GM04503 (cell line): ENCODE measurements around the gene PRLR.
A peak's percentile ranks its signal among the peaks of the same experiment; 100 is the strongest.

Source experiments
- DNase-seq: peaks from one replicate; pipeline ENCODE4 v3.0.0-alpha.2; 2012; ENCODE audit warnings: low read depth

PRLR gene

DNA sequence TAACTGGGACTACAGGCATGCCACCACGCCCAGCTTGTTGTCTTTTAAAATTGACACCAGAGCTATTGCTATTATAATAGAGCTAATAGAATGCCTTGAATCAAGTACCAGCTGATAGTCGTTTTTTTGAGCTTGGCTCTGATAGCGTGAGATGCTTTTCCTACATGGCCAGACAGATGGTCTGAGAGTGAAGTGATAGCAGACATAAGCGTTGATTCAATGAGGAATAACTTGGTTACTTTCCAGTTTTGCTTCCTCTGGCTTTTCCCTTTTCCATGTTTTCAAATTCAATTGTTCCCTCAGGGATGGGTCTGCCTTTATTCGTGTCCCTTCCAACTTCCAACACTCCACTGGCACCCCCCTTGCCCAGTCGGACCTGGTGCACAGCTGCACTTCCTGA lies 197.9 kb downstream of the PRLR start:
- DNase-seq: no peak

DNA sequence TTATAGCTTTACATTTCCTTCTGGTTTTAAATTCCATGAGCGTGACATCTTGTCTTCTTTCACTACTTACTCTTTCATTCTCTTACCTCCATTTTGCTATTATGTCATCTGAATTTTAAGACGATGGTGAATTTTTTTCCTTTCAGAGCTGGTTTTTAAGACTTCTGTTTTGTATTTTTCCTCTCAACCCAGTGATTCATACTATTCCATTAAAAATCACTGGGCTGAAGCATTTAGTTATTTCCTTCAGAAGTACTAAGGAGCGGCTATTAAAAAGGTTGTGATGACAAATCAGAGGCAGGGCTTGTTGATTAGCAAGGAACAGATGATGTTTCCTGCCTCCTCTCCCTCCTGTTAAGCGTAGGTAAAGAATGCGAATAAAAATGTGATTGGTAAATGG lies 199.0 kb downstream of the PRLR start:
- DNase-seq: no peak

DNA sequence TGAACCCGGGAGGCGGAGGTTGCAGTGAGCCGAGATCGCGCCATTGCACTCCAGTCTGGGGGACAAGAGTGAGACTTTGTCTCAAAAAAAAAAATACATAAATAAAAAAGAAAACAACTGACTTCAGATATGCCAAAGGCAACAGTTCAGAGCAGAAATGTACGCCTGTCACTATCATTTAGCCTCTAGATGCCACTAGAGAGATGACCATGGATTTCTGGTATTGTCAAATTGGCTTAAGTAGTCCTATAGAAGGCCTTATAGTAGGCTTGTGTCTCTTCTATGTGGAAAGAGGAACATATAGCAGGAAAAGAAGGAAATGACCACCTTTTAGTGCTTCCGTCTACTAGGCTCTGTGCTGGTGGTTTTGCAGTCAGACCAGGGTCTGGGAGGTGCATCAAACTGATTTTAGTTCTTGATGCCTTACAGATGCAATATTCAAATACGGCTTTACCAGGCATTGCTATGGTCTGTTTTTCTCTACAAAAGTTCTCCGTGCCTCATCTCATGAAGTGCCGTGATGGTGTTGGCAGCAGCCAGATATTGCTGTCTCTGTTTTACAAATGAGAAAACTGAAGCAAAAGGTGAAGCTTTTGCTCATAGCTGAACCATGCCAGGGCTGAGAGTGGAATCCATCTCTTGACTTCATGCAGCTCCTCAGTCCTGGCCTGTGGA lies 199.7 kb downstream of the PRLR start:
- DNase-seq: no peak

DNA sequence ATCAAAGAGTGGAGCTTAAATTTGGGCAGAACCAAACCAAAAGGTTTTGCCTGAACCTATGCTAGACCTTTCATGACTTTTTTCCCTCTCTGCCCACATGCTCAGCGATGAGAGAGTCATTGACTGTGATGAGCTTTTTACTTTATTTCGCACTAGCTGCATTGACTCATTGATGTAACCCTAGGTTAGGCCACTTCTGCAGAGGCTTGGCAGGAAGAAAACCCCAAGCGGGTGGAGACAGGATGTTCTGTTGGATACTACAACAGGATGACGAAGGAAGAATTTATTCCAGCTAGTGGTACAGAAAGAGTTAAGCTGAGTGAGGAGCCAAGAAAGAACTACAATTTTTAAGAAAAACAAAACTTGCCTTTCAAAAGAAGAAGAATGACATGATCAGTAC lies 201.0 kb downstream of the PRLR start:
- DNase-seq: no peak

DNA sequence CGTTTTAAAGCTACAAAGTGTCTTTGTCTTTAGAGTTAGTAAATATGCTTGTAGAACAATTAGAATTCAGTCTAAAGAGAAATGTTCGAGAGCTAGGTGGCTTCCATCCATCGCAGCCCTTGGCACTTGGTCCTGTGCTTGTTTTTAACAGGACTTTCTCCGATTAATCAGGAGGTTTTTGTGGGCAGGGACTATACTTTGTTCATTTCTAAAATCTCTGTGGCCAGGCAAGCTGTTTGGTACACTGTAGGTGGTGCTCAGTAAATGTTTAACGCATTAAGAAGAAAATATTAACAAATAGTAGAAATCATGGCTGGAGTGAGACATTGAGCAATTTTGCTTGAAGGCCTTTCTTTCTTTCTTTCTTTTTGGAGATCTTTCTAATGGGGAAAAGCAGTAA lies 203.3 kb downstream of the PRLR start:
- DNase-seq: no peak

DNA sequence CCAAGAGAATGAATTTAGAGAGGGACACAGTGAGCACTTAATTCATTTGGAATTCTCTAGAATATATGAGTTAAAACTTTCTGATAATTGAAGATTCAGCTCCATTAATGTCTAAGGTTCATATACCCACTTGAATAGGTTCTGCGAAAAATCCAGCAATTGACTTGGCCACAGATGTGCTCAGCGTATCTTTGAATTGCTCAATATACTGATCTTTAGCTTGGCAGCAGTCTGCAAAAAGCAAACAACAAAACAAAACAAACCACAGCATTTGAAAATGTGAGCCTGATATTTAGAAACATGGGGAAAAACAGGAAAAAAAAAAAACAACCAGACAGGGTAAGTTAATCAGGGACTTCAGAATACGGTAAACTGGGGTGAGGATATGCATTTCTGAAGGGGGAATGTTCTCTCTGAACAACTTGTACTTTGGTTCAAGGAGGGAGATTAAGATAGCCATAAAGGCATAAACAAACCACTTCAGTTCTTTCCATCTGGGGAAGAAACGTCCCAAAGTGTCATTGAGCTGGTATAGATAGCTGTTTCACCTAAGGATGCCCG lies 203.9 kb downstream of the PRLR start:
- DNase-seq: no peak

DNA sequence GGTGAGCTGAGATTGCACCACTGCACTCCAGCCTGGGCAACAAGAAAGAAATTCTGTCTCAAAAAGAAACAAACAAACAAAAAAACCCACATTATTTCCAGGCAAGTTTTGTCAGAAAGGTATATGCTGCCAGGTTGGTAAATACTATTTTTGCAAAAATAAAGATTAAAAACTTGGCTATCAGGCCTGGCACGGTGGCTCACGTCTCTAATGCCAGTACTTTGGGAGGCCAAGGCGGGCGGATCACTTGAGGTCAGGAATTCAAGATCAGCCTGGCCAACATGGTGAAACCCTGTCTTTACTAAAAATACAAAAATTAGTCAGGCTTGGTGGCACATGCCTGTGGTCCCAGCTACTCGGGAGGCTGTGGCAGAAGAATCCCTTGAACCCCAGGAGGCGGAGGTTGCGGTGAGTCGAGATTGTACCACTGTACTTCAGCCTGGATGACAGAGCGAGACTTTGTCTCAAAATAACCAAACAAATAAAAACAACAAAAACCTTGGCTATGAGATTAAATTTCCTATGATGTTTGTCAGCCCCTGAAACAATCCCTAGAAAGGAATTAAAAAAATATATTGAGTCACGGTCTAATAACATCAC lies 205.3 kb downstream of the PRLR start:
- no peak for DNase-seq

DNA sequence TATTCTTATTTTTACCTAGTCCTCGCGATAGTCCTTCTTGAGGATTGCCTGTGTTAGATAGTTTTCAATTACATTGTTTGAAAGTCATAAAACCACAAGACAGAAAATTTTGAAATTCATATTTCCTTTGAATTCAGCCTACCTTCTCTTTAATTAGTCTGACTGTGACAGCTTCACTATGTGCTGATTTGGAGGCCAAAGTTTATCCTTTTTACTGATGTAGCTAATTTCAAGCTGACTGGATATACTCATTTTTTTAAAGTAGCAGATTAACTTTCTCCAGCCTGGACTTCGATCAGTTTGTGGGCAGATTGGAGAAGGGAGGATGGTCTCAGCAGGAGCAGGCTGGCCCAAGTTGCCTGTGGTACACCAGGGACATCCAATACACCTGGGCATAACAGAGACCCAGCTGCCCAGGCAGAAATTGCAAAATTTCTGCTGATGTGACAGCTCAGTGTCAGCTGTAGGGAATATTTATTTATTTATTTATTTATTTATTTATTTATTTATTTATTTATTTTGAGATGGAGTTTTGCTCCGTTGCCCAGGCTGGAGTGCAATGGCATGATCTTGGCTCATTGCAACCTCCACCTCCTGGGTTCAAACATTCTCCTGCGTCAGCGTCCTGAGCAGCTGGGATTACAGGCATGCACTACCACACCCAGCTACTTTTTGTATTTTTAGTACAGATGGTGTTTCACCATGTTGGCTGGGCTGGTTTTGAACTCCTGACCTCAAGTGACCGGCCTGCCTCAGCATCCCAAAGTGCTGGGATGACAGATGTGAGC lies 206.7 kb downstream of the PRLR start:
- no peak for DNase-seq

DNA sequence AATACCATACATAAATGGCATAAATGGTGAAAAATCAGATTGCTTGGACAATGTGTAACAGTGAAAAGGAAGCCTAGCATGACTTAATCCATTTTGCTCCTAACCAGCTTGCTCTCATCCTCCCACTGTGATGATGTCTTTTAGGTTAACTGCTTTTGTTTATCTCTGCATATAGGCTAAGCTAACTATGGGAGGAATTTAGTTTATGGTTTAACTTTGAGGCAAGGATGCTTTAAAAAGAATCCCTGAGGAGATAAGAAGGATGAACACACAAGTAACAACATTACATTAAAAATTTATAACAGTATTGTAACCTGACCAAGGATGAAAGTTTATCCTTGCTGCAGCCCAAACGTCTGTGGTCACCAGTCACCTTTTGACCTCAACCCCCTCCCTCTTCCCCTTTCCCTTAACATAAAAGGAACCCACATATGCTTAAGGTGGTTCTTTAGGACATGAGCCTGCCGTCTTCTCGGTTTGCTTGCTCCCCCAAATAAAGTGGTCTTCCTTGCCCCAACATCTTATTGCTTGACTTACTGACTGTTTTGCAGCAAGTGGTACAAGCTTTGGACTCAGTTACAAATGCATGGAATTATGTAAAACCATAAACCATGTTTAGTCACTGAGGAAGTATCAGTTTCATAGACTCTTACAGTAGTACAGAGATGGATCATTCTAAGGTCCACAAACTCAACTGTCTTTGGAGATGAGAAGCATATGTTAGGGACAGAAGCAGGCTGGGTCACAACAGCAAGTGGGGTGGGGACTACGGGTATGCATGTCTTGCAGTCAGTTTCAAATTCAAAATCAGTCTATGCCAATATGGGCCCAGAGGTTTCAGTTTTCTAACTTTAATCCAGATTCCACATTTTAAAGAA lies 213.9 kb downstream of the PRLR start:
- DNase-seq: no peak

DNA sequence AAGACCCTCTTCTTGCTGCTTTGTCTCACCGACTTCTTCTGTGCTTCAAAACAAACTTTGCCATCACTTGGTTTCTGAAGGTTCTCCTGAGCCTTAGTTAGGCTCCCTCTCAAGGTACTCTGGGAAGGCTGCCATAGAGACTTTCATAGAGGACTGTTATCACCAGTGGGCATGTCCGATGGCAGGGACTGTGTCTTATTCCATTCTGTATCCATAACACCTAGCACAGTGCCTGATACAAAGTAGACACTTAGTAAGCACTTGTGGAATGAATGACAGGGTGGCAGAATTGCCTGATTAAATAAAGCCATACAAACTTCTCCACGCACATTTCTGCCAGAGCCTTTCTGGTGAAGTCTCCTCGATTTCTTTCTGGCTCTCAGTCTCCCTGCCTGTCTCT lies 215.2 kb downstream of the PRLR start:
- DNase-seq: no peak

DNA sequence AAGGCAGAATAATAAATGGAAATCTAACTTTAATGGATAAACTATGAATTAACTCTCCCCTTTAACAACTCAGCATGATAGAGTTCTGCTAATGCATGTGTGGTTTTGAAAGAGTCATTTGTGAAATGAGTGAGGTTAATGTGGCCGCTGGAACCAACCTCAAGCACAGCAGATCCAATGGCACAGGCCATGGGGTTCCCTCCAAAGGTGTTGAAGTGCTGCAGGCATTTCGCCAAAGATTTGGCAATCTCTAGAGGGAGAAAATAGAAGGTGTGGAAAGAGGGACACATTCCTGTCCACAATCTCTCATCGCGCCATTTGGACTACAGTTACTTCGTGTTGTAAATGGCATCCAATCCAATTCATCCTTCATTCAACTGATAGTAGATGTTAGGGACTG lies 217.5 kb downstream of the PRLR start:
- no peak for DNase-seq

DNA sequence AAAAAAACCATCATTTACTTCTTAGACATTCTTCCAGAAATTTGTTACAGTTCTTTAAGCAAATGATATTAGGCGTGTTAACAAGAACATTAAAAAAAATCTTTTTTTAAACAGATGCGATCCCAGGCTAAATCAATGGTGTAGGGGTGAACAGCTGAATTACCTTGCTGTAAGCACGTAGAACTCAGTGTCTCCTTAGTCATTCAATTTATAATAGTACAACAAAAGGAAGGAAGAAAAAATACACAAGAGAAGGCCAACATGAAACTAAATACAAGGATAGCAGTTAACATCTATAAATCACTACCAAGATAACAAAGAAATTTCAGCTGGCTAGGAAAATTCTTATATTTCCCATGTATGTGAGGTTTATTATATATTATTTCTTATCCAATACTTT lies 217.9 kb downstream of the PRLR start:
- no peak for DNase-seq

DNA sequence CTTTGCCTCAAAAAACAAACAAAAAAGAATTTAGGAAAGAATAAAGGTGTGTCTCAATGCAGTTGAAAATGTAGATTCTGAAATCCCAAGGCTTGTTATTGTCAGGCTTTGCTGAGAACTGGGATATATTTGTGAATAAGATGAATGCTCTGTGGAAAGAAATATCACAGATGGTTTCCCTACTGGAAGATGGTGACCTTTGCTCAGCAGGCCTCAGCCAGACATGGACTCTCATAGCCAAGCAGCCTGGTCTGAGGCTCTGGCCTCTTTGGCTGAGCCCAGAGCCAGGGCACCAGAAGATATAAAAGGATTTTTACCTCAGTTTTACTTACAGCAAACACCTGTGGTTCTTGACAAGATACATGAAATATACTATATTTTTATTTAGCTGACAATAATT lies 219.6 kb downstream of the PRLR start:
- no peak for DNase-seq

DNA sequence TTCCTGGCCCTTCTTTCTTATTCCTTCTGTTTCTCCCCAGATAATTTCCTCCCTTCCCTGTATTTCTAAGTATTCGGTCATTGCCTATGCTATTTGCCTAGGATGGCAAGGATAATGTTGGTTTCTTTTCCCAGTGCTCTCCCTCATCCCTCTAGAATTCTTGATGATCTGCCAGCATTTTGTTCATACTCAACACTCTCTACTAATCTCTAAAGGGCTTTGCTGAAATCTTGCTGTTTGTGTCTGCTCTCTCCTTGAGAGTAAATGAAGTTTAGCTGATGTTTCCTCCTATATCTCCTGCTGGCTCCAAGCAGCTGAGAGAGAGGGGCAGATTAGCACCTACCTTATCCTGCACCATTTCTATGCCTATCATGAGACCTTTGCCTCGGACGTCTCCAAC lies 220.6 kb downstream of the PRLR start:
- DNase-seq: no peak

DNA sequence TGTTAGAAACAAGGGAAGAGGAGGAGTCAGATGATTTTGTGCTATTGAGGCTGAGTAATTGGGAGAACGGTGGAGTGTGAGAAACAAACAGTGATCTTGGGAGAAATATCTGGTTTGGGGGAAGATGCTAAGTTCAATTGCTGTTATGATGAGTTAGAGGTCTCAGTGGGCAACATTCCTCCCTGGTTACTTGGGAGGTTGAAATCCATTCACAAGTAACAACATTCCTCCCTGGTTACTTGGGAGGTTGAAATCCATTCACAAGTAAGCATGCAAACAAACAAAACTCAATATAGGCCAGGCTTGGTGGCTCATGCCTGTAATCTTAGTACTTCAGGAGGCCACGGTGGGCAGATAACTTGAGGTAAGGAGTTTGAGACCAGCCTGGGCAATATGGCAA lies 221.3 kb downstream of the PRLR start:
- DNase-seq: peak; percentile 56

DNA sequence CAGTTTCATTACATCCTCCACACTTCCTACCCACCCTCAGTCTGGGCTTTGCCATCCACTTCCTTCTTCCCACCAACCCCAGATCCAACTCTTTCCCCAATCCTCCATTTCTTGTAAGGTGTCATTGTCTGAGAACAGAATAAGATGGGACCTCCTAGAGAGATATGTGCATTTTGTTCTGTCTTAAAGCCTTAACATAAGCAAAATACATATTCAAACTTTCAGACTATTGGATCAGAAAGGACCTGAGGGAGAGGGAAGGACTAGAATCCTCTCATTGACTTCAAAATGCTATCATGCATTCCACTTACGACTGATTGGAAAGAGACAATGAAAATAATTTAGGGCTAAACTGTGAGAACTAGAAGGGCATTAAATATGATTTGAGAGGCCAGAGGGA lies 225.5 kb downstream of the PRLR start:
- DNase-seq: no peak

DNA sequence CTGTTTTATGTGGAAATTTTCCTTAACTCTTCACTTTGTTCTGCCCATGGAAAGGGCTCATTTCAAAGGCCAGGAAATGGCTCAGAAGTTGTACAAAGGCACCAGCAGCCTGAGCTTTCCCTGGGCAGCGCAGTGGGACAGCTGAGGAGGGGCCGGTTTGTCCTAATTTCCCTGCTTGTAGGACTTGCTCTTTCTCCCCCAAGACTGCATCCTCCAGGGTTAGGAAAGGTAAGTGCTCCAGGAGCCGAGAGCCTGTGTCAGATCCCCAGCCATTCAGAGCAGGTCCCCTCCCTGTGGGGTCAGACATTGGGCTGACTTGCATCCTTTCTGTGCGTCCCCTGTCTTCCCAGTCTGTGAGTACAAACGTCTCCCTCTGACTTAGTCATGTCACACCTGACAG lies 226.1 kb downstream of the PRLR start:
- no peak for DNase-seq

DNA sequence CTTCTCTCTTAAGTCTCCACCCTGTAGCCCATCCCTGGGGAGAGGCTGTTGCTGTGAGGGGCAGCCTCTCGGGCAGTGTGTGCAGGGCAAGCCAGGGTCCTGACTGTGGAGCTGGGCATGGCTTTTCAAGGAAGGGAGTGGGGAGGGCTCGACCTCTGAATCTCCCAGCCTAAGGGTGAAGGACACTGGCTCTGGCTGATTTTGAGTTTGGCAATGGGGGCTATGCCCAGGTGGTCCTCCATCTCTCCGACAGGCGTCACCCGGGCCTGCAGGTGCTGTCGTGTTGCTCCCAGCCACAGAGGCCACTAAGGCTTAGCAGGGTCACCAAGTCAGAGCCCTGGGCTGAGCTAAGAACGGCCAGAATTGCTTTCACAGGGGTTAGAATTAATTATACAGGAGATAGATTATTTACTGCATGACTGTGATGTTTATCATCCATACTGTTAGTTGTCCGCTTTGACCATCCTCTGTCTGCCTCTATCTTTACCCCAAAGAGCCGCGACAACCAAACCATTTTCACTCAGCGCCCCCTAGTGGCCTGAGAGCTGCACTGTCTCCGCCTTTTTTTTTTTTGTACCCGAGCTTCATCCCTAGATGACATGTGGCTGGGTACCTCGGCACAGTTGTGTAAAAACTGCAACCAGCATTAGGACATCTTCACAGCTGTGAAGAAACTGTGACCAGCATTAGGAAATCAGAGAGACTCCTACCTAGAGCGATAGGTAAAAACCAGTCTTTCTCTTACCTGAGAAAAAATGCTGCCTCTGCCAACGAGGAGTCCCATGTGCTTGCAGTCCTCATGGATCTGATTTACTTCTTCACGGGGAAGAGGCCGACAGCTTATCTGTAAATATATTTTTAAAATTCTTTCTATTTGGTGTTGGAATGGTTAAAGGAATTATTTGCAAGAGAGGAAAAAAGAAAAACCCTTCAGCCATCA lies 227.0 kb downstream of the PRLR start:
- no peak for DNase-seq

DNA sequence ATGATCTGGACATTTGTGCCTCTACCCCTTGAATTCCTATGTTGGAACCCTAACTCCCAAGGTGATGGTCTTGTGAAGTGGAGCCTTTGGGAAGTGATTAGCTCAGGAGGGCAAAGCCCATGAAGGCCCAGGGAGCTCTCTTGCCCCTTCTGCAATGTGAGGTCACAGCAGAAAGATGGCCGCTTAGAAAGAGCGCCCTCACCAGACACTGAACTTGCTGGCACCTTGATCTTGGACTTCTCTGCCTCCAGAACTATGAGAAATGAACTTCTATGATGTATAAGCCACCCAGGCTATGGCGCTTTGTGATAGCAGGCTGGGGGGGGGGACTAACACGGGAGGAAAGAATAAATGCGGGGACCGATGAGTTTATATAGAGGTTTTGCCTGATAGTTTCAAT lies 227.8 kb downstream of the PRLR start:
- no peak for DNase-seq

DNA sequence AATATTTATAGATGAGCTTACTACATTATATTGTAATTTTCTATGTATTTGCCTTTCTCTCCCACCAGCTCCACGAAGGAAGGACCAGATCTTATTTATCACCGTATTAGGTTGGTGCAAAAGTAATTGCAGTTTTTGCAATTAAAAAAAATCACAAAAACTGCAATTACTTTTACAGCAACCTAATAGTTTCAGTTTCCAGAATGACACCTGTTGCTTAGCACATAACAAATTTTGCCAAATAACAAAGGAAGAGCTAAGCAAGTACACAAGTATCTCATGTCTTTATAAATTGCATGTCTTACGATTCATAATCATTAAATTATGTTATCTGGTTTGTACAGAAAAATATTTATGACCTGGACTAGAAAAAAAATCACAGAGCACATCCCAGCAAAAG lies 228.4 kb downstream of the PRLR start:
- no peak for DNase-seq
